HG03064 (cell line): Measurements from ENCODE around the gene GAL3ST3.
"Not testable (repeated sequence)": the region's sequence is repeated elsewhere in the genome, so short reads cannot be mapped to it uniquely, and the experiment has no call there.

Source experiments
- ATAC-seq: cut with Tn5 transposase; IDR thresholded peaks from one replicate; pipeline ENCODE4 v1.9.1; 2021; ENCODE audit warnings: low read depth; ENCODE audit not compliant: unreplicated experiment

Gene GAL3ST3, protein sequence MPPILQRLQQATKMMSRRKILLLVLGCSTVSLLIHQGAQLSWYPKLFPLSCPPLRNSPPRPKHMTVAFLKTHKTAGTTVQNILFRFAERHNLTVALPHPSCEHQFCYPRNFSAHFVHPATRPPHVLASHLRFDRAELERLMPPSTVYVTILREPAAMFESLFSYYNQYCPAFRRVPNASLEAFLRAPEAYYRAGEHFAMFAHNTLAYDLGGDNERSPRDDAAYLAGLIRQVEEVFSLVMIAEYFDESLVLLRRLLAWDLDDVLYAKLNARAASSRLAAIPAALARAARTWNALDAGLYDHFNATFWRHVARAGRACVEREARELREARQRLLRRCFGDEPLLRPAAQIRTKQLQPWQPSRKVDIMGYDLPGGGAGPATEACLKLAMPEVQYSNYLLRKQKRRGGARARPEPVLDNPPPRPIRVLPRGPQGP

GRCh38 chr11:66048547-66049323 lies at the start of gene GAL3ST3:
TSS of gene GAL3ST3 (minus strand) at chr11:66049161. CDS start at chr11:66045415, 3,746 bp downstream.
- ATAC-seq, result no peak

- not testable (repeated sequence) for ATAC-seq
These were observed 43.2 kb upstream of the GAL3ST3 start for GRCh38 chr11:66092125-66092524.

DNA sequence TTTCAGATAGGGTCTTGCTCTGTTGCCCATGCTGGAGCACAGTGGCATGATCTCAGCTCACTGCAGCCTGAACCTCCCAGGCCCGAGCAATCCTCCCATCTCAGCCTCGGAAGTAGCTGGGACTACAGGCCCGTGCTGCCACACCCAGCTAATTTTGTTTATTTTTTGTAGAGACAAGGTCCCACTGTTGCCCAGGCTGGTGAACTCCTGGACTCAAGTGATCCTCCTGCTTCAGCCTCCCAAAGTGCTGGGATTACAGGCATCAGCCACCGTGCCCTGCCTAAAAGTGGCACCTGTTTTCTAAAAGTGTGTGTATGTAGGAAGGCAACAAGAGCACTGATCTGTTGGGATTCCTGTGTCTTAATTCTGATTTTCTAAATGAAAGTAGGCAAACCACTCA lies 41.3 kb upstream of the GAL3ST3 start:
- ATAC-seq, result no peak

DNA sequence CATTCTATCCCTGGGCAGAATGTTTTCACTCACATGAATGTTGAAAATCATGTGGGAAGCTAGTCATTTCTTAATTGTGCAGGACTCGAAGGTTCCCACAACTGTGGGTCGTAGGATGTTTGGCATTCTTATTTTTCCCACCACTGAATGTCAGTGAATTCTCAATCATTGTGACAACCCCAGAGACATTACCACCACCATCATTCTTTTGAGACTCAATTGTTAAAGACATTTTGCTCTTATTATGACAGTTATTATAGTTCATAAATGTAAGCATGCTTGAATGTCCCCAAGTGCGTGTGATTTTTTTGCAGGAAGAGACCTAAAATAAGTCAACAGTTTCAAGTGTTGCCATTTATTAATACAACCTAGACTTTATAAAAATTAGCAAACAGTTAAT lies 40.1 kb upstream of the GAL3ST3 start:
- no peak for ATAC-seq

GRCh38 chr11:66087148-66087908 lies 38.4 kb upstream of the GAL3ST3 start:
- ATAC-seq, result no peak

- ATAC-seq, result no peak
These were observed 36.0 kb upstream of the GAL3ST3 start for GRCh38 chr11:66084821-66085475.

GRCh38 chr11:66083767-66084166 lies 34.8 kb upstream of the GAL3ST3 start:
- no peak for ATAC-seq

DNA sequence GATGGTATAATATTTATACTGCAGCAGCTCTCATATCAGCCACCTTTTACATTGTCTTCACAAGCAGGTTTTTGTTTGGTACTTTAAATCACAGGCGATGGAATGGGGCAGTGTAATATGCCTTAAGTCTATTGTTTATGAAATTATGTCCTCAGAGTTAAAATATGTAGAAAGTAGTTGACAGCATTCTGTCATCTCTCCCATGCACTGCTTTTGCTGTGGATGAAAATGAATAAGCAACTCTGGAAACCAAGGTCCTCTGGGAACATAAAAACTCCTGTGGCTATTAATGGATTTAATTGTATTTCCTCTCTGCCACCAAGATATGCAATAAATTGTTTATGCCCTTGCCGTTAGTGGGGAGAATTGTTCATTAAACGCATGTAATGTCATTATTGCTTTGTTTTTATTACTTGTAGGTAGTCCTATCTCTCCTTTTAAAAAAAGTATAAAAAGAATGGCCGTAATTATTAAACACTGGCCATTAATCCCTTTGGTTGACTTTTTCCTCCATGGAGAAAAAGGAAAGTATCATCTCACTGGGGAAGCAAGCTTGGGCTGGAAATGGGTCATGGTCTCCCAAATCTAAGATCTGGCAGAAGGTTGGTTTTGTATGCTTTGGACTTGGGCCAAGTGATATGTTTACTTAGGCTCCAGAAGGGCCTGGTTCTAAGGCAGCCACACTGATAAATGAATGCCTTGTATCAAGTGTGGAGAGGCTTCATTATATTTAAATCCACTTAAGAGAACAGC lies 34.2 kb upstream of the GAL3ST3 start:
- no peak for ATAC-seq

DNA sequence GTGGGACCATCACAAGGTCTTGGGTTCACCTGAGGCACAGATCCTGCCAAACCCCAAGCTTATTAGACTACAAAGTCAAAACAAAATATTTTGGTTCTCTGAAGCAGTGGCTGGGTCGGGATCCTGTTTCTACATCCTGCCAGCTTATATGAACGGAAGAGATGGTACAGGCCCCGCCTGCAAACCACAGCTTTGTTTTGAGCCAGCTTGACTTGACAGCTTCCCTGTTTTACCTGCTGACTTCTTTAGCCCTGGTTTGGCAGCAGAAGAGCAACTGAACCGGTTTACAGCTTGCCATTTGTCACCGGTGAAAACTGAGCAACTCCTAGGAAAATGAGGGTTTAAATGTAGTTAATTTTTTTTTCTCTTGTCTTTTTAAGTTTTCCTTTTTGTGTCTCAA lies 32.5 kb upstream of the GAL3ST3 start:
- no peak for ATAC-seq

GRCh38 chr11:66080055-66080817 lies 31.3 kb upstream of the GAL3ST3 start:
- ATAC-seq, result no peak

GRCh38 chr11:66078949-66079348 lies 30.0 kb upstream of the GAL3ST3 start:
- not testable (repeated sequence) for ATAC-seq

DNA sequence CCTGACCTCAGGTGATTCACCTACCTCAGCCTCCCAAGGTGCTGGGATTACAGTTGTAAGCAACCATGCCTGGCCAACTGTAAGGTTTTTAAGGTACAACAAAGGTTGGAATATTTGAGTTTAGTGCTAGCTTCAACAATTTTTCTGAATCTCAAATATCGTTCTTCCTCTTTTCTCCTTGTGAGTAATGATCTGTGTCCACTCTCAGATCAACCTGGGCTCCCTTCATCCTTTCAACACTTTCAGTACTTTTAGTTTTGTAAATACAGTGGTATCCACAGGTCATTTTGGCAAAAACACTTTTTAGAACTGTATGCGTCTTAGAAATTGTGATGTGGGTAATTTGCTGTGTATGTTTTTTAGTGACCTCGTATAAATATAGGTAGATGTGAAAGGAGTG lies 29.0 kb upstream of the GAL3ST3 start:
- ATAC-seq, result no peak

DNA sequence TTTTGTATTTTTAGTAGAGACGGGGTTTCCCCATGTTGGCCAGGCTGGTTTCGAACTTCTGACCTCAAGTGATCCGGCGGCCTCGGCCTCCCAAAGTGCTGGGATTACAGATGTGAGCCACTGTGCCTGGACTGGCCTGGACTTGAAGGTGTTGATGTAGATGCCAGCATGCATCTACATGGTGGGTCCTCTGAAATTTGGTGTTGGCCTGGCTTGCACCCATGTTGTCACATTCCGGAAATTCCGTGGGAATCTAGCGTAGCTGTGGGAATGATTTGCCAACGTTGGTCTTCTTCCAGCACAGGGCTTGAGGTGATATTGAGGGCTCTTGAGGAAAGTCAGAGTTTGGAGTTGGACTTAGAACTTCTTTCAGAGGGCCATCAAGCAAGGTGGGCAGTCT lies 27.6 kb upstream of the GAL3ST3 start:
- ATAC-seq, result no peak

DNA sequence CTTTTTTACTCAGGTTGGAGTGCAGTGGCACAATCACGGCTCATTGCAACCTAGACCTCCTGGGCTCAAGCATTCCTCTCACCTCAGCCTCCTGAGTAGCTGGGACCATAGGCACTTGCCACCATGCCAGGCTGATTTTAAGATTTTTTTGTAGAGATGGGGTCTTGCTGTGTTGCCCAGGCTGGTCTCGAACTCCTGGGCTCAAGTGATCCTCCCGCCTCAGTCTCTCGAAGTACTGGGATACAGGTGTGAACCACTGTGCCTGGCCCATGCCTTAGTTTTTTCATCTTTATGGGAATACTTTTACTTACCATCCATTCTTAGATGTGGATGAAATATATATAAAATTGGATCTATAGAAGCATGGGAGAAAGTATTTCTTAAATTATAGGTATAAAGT lies 26.3 kb upstream of the GAL3ST3 start:
- no peak for ATAC-seq

GRCh38 chr11:66073669-66074068 lies 24.7 kb upstream of the GAL3ST3 start:
- ATAC-seq, result no peak

- ATAC-seq, result no peak
These were observed 23.6 kb upstream of the GAL3ST3 start for GRCh38 chr11:66072518-66072917.

DNA sequence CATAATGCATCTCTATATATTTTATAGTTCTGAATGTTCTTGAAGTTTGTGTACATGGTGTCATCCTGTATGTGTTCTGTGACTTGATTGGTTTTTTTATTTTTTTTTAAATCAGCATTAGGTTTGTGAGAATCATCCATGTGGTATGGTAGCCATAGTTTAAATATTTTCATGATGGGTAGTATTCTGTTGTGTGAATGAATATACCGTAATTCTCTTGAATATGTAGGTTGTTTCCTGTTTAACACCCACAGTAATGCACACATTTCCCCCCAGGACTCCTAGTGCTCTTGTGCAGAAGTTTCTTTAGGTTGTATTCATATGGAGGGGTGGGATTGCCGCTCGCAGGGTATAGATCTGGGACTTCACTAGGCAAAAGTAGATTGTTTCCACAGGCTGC lies 23.1 kb upstream of the GAL3ST3 start:
- no peak for ATAC-seq

- no peak for ATAC-seq
These were observed 22.4 kb upstream of the GAL3ST3 start for GRCh38 chr11:66071381-66071801.
